Cardiac fibroblast (primary cell): Measurements from ENCODE around the gene PASK.

Experiments
- DNase-seq, 2 donors: peaks; one replicate each; pipeline versions ENCODE4 v3.0.0 to v3.0.0-alpha.2; 2010; ENCODE audit warnings: low read depth in 2 of 2
- H3K4me3 ChIP-seq, 2 donors: replicated peaks in 1 of 2; 1 replicate in 1 of 2; 2 replicates in 1 of 2; pipeline ENCODE4 v1.5.1; 2011; ENCODE audit warnings: low read depth in 2 of 2, low read length in 2 of 2, mild to moderate bottlenecking in 2 of 2, moderate library complexity in 1 of 2
- TF ChIP-seq, protein P1 (sequence below): IDR thresholded peaks from one replicate; pipeline ENCODE4 v1.5.1; 2011; ENCODE audit warnings: low read depth, mild to moderate bottlenecking, low read length, inconsistent platforms

PASK gene

DNA sequence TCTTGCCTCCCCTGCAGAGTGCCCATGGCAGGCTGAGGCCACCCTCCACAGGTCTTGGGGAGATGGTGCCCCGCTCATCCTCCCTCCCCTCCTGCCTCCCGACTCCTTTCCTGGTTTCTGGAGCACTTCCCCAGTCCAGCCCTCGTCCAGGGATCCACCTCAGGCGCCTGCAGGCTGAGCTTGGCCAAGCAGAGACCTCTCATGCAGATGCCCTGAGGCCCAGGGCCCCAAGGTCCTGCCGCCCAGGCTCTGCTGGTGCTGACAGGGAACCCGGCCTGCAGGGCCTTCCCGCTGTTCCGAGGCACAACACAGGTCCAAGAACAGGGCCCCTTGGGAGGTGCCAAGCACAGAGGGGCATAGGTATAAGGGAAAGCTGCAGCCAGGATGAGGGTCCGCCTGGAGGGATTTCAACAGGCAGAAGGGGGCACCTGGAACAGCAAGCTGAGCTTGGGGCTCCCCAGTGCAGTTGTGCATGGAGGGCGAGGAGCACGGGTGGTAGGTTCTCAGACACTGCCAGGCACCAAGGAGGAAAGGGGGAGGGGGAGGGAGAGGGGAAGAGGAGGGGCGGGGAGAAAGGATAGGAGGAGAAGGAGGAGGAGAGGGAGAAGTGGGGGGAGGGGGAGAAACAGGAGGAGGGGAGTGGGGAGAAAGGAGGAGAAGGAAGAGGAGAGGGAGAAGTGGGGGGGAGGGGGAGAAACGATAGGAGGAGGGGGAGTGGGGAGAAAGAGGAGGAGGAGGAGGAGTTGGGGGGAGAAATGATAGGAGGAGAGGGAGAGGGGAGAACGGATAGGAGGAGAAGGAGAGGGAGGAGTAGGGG is 38.0 kb upstream of the PASK start:
- H3K4me3 ChIP-seq = no peak overlapping the region
- no peak for DNase-seq
- TF ChIP-seq, protein P1, sequence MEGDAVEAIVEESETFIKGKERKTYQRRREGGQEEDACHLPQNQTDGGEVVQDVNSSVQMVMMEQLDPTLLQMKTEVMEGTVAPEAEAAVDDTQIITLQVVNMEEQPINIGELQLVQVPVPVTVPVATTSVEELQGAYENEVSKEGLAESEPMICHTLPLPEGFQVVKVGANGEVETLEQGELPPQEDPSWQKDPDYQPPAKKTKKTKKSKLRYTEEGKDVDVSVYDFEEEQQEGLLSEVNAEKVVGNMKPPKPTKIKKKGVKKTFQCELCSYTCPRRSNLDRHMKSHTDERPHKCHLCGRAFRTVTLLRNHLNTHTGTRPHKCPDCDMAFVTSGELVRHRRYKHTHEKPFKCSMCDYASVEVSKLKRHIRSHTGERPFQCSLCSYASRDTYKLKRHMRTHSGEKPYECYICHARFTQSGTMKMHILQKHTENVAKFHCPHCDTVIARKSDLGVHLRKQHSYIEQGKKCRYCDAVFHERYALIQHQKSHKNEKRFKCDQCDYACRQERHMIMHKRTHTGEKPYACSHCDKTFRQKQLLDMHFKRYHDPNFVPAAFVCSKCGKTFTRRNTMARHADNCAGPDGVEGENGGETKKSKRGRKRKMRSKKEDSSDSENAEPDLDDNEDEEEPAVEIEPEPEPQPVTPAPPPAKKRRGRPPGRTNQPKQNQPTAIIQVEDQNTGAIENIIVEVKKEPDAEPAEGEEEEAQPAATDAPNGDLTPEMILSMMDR = no peak

DNA sequence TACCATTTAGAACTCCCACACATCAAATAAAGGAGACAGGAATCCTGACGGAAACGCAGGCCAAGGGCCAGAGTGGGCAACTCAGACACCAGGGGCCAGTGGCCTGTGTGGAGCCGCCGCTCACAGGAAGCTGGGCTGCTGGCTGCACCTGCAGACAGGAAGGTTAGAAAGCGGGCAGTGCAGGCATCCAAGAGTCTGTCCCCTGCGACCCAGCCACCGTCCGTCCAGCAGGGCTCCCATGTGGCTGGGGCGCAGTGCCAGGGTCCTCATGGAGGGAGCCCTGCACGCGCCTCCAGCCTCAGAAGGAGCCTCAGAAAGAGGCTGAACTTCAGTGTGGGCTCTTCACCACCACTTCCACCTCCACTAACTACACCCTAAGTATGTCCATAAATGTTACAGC is 36.7 kb upstream of the PASK start:
- DNase-seq = no peak
- TF ChIP-seq, protein P1 = no peak
- no peak overlapping the region for H3K4me3 ChIP-seq

DNA sequence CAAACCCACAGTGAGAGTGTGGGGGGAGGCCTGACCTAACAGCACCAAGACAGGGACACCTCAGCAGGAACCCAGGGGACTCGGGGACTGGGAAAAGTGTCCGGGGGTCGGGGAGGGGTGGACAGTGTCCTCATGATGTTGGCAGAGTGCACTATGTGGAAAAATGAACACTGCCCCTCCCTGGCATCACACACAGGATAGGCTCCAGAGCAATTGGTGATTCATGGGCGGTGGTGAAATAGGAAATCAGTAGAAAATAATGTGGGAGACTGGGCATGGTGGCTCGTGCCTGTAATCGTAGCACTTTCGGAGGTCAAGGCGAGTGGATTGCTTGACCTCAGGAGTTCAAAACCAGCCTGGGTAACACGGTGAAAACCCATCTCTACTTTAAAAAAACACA is 35.6 kb upstream of the PASK start:
- no peak for DNase-seq
- H3K4me3 ChIP-seq = no peak overlapping the region
- TF ChIP-seq, protein P1 = no peak

DNA sequence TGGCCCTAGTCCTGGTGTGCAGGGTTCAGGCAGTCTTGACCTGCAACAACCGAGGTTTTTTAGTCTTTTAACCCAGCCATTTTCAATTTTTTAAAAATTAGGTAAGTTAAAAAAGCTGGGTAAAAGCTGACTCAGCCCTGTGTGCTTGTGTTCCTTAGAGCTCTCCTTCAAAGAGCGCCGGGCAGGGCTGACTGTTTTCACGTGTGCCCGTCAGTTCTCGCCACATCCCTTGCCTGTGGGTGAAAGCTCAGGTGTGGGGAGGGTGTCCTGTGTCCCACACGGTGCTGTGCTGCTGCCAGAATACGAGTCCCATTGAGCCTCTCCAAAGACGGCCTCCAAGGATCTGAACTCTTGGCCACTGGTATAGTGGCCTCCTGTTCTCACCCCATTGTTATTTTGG is 33.9 kb upstream of the PASK start:
- no peak for DNase-seq
- TF ChIP-seq, protein P1 = no peak
- H3K4me3 ChIP-seq = no peak overlapping the region

DNA sequence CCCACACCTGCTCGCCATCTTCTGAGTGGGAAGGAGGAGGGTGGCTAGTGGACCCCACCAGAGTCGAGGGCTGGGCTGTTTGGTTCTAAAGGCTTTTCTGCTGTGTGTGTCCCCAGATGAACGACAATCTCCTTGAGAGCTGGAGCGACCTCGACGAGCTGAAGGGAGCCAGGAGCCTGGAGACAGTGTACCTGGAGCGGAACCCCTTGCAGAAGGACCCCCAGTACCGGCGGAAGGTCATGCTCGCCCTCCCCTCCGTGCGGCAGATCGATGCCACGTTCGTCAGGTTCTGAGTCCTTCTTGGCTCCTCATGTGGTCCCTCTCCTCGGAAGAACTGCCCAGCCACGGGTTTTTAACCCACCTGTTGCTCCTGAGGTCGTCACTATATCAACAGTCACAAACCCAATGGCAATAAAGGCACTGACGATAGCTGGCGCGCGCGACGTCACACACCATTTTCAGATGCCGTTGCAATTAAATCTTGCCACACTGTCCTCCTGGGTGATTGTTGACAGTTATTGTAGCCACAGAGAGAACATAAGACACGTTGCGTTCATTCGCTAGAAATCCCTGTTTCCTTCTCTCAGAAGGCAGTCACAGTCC is 33.4 kb upstream of the PASK start:
- TF ChIP-seq, protein P1 = no peak
- no peak overlapping the region for H3K4me3 ChIP-seq
- DNase-seq = no peak

DNA sequence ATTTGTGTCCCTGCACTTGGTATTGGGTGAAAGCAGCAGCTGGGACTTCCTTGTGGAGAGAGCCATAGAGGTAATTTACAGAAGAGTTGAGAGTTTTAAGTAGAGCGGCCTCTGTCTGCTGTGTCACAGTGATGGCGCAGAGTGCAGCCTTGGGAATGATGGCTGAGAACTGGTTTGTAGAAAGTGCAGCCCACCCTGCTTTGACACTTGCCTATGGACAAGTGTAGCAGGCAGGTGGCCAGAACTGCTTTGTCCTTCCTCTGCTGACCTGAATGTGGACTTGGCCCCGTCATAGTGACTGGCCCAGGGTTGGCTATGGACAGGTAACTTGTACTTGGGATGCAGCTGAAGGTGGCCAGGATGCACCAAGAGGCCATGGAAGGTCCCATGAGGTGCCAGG is 32.9 kb upstream of the PASK start:
- DNase-seq = no peak
- TF ChIP-seq, protein P1 = no peak
- no peak overlapping the region for H3K4me3 ChIP-seq
